Testis (tissue), 2 donors: ENCODE measurements around the gene SPATA33.

Experiments used
- CTCF ChIP-seq, 3 experiments: fragments of 450-650 bp in 2 of 3; fragments of 200-600 bp in 1 of 3; sonication (generic) in 1 of 3; IDR thresholded peaks; one replicate each; pipeline ENCODE4 v1.5.1; 2016 to 2019; ENCODE audit warnings: antibody characterized with exemption in 3 of 3, mild to moderate bottlenecking in 2 of 3, moderate library complexity in 1 of 3
- POLR2A ChIP-seq: fragments of 450-650 bp; IDR thresholded peaks from one replicate; pipeline ENCODE4 v1.6.1; 2017; ENCODE audit warnings: antibody characterized with exemption, mild to moderate bottlenecking, moderate library complexity

- TF ChIP-seq POLR2A (no peak), CTCF (IDR thresholded peaks at IDR 0.05) (no peak)
Measured at GRCh38 chr16:89706518-89707260, 49.1 kb downstream of the SPATA33 start.
